Calu3 (cell line): ENCODE measurements around the gene PRAMEF11. TPM values are rescaled to one million over a fixed set of nuclear protein-coding genes. Genes with fewer than 3 reads are reported as not detected.

Experiments
- BruUV-seq: library from RNA; stranded (reverse); fragments of 400-500 nt; replicated peaks from 2 replicates; lab custom pipeline; 2021; lab: Mats Ljungman, UMichigan
- CTCF ChIA-PET: fragments of 300-600 bp; sonication (Branson Sonifier 250); formaldehyde crosslinking; loops from one replicate; lab custom pipeline; 2022; ENCODE audit warnings: antibody characterized with exemption; lab: Charles Lee
- DNase-seq: peaks from one replicate; pipeline ENCODE4 v3.0.0; 2022
- H3K27ac Mint-ChIP-seq: one replicate; pipeline ENCODE4 v1.8.0; 2022; ENCODE audit warnings: mixed read lengths; ENCODE audit not compliant: unreplicated experiment
- H3K27me3 Mint-ChIP-seq: one replicate; pipeline ENCODE4 v1.8.0; 2022; ENCODE audit warnings: mixed read lengths; ENCODE audit not compliant: unreplicated experiment
- H3K36me3 Mint-ChIP-seq: one replicate; pipeline ENCODE4 v1.8.0; 2022; ENCODE audit warnings: mild to moderate bottlenecking, moderate library complexity, mixed read lengths; ENCODE audit not compliant: insufficient read depth, unreplicated experiment
- H3K4me1 Mint-ChIP-seq: one replicate; pipeline ENCODE4 v1.8.0; 2022; ENCODE audit warnings: mild to moderate bottlenecking, low read depth, mixed read lengths; ENCODE audit not compliant: unreplicated experiment
- H3K4me3 Mint-ChIP-seq: one replicate; pipeline ENCODE4 v1.8.0; 2022; ENCODE audit warnings: mild to moderate bottlenecking, low read depth, moderate library complexity, mixed read lengths; ENCODE audit not compliant: unreplicated experiment
- H3K9me3 Mint-ChIP-seq: one replicate; pipeline ENCODE4 v1.8.0; 2022; ENCODE audit warnings: low read depth, mixed read lengths; ENCODE audit not compliant: unreplicated experiment
- intact Hi-C: fragments of 100-400 bp; cut with micrococcal nuclease; formaldehyde crosslinking; loops from one replicate; pipeline ENCODE4 v1.10.0; 2022; ENCODE audit not compliant: unreplicated experiment
- total RNA-seq: library from RNA; stranded (reverse); gene quantifications from 2 replicates; pipeline ENCODE4 v1.2.3, GENCODE V29; 2022
- TF ChIP-seq, protein P1 (sequence below): fragments of 200-600 bp; IDR thresholded peaks from one replicate; pipeline ENCODE4 v1.8.0; 2022; ENCODE audit warnings: antibody characterized with exemption; ENCODE audit not compliant: unreplicated experiment

Gene PRAMEF11
- total RNA-seq, 1 experiment from 2014 or later: not detected

GRCh38 chr1:12778061-12778460 is 53.1 kb downstream of the PRAMEF11 start:
- no peaks in the 10 kb centered on the region for H3K4me1 Mint-ChIP-seq
- no peak overlapping the region for H3K27ac Mint-ChIP-seq
- CTCF ChIA-PET: no interaction called here
- H3K27me3 Mint-ChIP-seq: peaks cover 67% of the 10 kb centered on the region
- H3K4me3 Mint-ChIP-seq: no peak overlapping the region
- TF ChIP-seq, protein P1, sequence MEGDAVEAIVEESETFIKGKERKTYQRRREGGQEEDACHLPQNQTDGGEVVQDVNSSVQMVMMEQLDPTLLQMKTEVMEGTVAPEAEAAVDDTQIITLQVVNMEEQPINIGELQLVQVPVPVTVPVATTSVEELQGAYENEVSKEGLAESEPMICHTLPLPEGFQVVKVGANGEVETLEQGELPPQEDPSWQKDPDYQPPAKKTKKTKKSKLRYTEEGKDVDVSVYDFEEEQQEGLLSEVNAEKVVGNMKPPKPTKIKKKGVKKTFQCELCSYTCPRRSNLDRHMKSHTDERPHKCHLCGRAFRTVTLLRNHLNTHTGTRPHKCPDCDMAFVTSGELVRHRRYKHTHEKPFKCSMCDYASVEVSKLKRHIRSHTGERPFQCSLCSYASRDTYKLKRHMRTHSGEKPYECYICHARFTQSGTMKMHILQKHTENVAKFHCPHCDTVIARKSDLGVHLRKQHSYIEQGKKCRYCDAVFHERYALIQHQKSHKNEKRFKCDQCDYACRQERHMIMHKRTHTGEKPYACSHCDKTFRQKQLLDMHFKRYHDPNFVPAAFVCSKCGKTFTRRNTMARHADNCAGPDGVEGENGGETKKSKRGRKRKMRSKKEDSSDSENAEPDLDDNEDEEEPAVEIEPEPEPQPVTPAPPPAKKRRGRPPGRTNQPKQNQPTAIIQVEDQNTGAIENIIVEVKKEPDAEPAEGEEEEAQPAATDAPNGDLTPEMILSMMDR: no peak
- DNase-seq: no peak
- no TSS peak for BruUV-seq
- H3K36me3 Mint-ChIP-seq: no peaks in the 10 kb centered on the region
- intact Hi-C loops: no loop called here
- H3K9me3 Mint-ChIP-seq: no peaks in the 10 kb centered on the region

DNA sequence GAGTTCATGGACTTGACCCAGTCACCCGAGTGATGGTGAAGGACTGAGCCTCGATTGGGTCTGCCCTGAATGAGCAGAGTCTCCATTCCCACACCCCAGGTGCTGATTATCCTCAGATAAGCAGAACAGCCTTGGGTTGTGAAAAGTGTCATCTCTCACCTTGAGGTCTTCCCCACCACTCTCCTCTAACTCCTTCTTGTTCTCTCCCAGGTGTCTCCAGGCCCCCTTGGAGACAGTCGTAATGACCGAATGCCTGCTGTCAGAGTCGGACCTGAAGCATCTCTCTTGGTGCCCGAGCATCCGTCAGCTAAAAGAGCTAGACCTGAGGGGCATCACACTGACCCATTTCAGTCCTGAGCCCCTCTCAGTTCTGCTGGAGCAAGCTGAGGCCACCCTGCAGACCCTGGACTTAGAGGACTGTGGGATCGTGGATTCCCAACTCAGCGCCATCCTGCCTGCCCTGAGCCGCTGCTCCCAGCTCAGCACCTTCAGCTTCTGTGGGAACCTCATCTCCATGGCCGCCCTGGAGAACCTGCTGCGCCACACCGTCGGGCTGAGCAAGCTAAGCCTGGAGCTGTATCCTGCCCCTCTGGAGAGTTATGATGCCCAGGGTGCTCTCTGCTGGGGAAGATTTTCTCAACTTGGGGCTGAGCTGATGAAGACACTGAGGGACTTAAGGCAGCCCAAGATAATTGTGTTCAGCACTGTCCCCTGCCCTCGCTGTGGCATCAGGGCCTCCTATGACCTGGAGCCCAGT is 54.2 kb downstream of the PRAMEF11 start:
- Mint-ChIP-seq H3K9me3 (no peaks in the 10 kb centered on the region), H3K4me3 (no peak overlapping the region), H3K27ac (no peak overlapping the region), H3K36me3 (no peaks in the 10 kb centered on the region), H3K27me3 (peaks cover 78% of the 10 kb centered on the region), H3K4me1 (no peaks in the 10 kb centered on the region)
- no TSS peak for BruUV-seq
- intact Hi-C loops: no loop called here
- DNase-seq: no peak
- TF ChIP-seq, protein P1: no peak
- CTCF ChIA-PET: no interaction called here

DNA sequence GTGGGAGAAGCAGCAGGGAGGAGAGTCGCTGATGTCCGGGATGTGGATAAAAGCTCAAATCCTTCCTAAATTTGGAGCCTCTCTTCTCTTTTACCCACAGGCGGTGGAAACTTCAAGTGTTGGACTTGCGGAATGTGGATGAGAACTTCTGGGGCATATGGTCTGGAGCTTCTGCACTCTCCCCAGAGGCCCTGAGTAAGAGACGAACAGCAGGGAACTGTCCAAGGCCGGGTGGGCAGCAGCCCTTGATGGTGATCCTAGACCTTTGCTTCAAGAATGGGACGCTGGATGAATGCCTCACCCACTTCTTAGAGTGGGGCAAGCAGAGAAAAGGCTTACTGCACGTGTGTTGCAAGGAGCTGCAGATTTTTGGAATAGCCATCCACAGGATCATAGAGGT is 55.8 kb downstream of the PRAMEF11 start:
- intact Hi-C loops: no loop called here
- H3K4me1 Mint-ChIP-seq: no peaks in the 10 kb centered on the region
- H3K27me3 Mint-ChIP-seq: peaks cover 93% of the 10 kb centered on the region
- no peak overlapping the region for H3K4me3 Mint-ChIP-seq
- H3K27ac Mint-ChIP-seq: no peak overlapping the region
- BruUV-seq: no TSS peak
- no peaks in the 10 kb centered on the region for H3K36me3 Mint-ChIP-seq
- TF ChIP-seq, protein P1: no peak
- H3K9me3 Mint-ChIP-seq: no peaks in the 10 kb centered on the region
- DNase-seq: no peak
- CTCF ChIA-PET: no interaction called here

DNA sequence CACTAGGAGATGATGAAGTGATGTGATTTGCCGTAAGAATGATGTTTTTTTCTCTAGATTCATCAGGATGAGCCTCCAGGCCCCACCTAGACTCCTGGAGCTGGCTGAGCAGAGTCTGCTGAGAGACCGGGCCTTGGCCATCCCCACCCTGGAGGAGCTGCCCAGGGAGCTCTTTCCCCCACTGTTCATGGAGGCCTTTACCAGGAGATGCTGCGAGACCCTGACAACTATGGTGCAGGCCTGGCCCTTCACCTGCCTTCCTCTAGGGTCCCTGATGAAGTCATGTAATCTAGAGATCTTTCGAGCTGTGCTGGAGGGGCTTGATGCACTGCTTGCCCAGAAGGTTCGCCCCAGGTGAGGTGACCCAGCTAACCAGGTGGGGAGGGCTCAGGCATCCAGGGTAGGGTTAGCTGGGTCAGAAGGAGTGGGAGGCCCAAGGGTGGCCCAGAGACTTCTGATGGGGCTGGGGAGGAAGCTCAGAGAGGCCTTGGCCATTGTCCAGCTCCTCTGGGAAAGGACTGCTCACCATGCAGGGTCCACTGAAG is 56.3 kb downstream of the PRAMEF11 start:
- intact Hi-C loops: no loop called here
- CTCF ChIA-PET: no interaction called here

More for the DNA sequence above, 56.3 kb downstream of the PRAMEF11 start:
- no peak for DNase-seq
- TF ChIP-seq, protein P1: no peak
- H3K4me1 Mint-ChIP-seq: no peaks in the 10 kb centered on the region
- H3K4me3 Mint-ChIP-seq: no peak overlapping the region
- no peak overlapping the region for H3K27ac Mint-ChIP-seq
- no peaks in the 10 kb centered on the region for H3K9me3 Mint-ChIP-seq
- no TSS peak for BruUV-seq
- H3K27me3 Mint-ChIP-seq: peaks cover 99% of the 10 kb centered on the region
- no peaks in the 10 kb centered on the region for H3K36me3 Mint-ChIP-seq

Other genes starting within 250 kb of the PRAMEF11 start
- gene DHRS3, start 213.2 kb downstream of the PRAMEF11 start, total RNA-seq: 173 and 239 TPM in 2 replicates
- not detected in 2 replicates for gene AADACL4, start 187.3 kb downstream of the PRAMEF11 start, total RNA-seq
- not detected in 2 replicates for gene AADACL3, start 115.3 kb downstream of the PRAMEF11 start, total RNA-seq
- not detected in 2 replicates for gene CFAP107, start 85.2 kb downstream of the PRAMEF11 start, total RNA-seq
- not detected in 2 replicates for gene PRAMEF12, start 57.7 kb downstream of the PRAMEF11 start, total RNA-seq
- not detected in 2 replicates for gene PRAMEF1, start 40.0 kb downstream of the PRAMEF11 start, total RNA-seq
- not detected in 2 replicates for gene HNRNPCL1, start 17.3 kb upstream of the PRAMEF11 start, total RNA-seq
- not detected in 2 replicates for gene PRAMEF2, start 25.7 kb upstream of the PRAMEF11 start, total RNA-seq
- not detected in 2 replicates for gene PRAMEF4, start 54.8 kb upstream of the PRAMEF11 start, total RNA-seq
- gene PRAMEF10, start 66.9 kb upstream of the PRAMEF11 start, total RNA-seq: not detected in 2 replicates
- not detected in 2 replicates for gene PRAMEF7, start 85.2 kb upstream of the PRAMEF11 start, total RNA-seq
- not detected in 2 replicates for gene PRAMEF6, start 116.2 kb upstream of the PRAMEF11 start, total RNA-seq
- gene PRAMEF27, start 225.2 kb upstream of the PRAMEF11 start, total RNA-seq: not detected in 2 replicates
- not detected in 2 replicates for gene HNRNPCL3, start 229.4 kb upstream of the PRAMEF11 start, total RNA-seq
- not detected in 2 replicates for gene PRAMEF25, start 239.4 kb upstream of the PRAMEF11 start, total RNA-seq